ENCODE measurements around the gene SYNE2. TPM values are rescaled to one million over a fixed set of nuclear protein-coding genes. Genes with fewer than 3 reads are reported as not detected.

The SYNE2 gene
- total and polyA plus RNA-seq, 2 donors (not counting 3 experiments of a cell fraction or from before 2014, with no cell fraction given) = 16.0 to 53.7 TPM

DNA sequence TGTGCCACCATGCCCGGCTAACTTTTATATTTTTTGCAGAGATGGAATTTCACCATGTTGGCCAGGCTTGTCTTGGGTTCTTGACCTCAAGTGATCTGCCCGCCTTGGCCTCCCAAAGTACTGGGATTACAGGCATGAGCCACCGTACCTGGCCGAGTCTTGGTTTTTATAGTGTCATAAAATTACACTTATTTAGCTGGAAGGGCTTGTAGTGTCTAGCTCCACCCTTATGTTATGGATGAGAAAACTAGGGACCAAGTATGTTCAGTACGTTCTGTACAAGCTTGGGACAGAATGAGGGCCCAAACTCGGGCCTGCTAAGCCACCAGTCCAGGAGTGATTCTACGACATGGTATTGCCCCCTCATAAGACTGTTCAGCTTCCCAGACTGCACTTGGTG lies 35.1 kb downstream of the SYNE2 start:
- CTCF ChIA-PET = interaction anchor here (1.0 to 1.6 kb wide), 3 partner anchors 14 to 34 kb away, joined by 3 to 5 read pairs (median 4); no protein-coding TSS in a partner anchor
- POLR2A ChIA-PET = no interaction called here
- BruUV-seq (replicated peaks) = no TSS peak
- Histone ChIP-seq H3K79me2 (ENCODE audit: control insufficient read depth, insufficient read depth, low read length) (no peaks in the 10 kb centered on the region), H3K9ac (replicated peaks; ENCODE audit: extremely low read depth, insufficient read depth, low read length) (no peak overlapping the region), H3K9me3 (replicated peaks; ENCODE audit: control insufficient read depth, insufficient read depth, low read length) (no peaks in the 10 kb centered on the region), H3K4me1 (ENCODE audit: control insufficient read depth, extremely low read depth, insufficient read depth, low read length) (peaks cover 15% of the 10 kb centered on the region), H3K27me3 (ENCODE audit: control insufficient read depth in 2 of 2, insufficient read depth in 2 of 2, low read length in 2 of 2) (no peaks in the 10 kb centered on the region), H3K4me2 (ENCODE audit: insufficient read depth, low read length) (no peak overlapping the region), H4K20me1 (replicated peaks; ENCODE audit: control insufficient read depth, extremely low read depth, insufficient read depth, low read length) (no peaks in the 10 kb centered on the region), H3K4me3 (replicated peaks in 1 of 3; ENCODE audit: insufficient read depth in 1 of 3, low read depth in 1 of 3, low read length in 3 of 3) (no peak overlapping the region), H3K27ac (ENCODE audit: insufficient read depth, low read depth, low read length) (no peak overlapping the region), H3K36me3 (ENCODE audit: control insufficient read depth in 2 of 2, extremely low read depth in 1 of 2, insufficient read depth in 2 of 2, low read length in 2 of 2) (no peaks in the 10 kb centered on the region), H2AFZ (ENCODE audit: low read depth, low read length) (no peak overlapping the region), H3K9me1 (replicated peaks; ENCODE audit: control insufficient read depth, extremely low read depth, insufficient read depth, low read length) (no peaks in the 10 kb centered on the region)
- TF ChIP-seq, protein P1, sequence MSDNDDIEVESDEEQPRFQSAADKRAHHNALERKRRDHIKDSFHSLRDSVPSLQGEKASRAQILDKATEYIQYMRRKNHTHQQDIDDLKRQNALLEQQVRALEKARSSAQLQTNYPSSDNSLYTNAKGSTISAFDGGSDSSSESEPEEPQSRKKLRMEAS (IDR thresholded peaks at IDR 0.05; ENCODE audit: insufficient read depth, insufficient read length) = no peak
- no peak for TF ChIP-seq GATA2 (IDR thresholded peaks at IDR 0.05; ENCODE audit: insufficient read depth, insufficient read length, low read depth, low read length)
- TF ChIP-seq CTCF (IDR thresholded peaks at IDR 0.05; ENCODE audit: extremely low read depth in 1 of 2, insufficient read depth in 1 of 2, low read depth in 1 of 2, low read length in 2 of 2) = no peak
- no peak for TF ChIP-seq POLR2AphosphoS5 (IDR thresholded peaks at IDR 0.05; ENCODE audit: insufficient read depth, low read depth, low read length)
- TF ChIP-seq POLR2A (IDR thresholded peaks at IDR 0.05; ENCODE audit: low read depth, low read length) = no peak
- no peak for TF ChIP-seq EZH2 (IDR thresholded peaks at IDR 0.05; ENCODE audit: borderline replicate concordance, low read depth, low read length, severe bottlenecking)
- no peak for TF ChIP-seq FOS (IDR thresholded peaks at IDR 0.05; ENCODE audit: borderline replicate concordance, insufficient read depth, low read length)
- TF ChIP-seq MYC (IDR thresholded peaks at IDR 0.05; ENCODE audit: low read depth, low read length) = no peak
- no peak for TF ChIP-seq JUN (IDR thresholded peaks at IDR 0.05; ENCODE audit: borderline replicate concordance, insufficient read depth, insufficient read length, low read depth)
- intact Hi-C loops (cut with micrococcal nuclease) (no loop called here), dilution Hi-C loops (cut with MboI; ENCODE audit: extremely low pct_ligation_motif_present, low sequenced_read_pairs) (no loop called here)
- no peak for FAIRE-seq
- DNase-seq (ENCODE audit: low read depth, low spot score) = no peak

All from endothelial cell of umbilical vein (primary cell).